HL-60 (cell line): Measurements from ENCODE around the gene METRN.

ENCODE experiments used
- DNase-seq, 2 experiments: peaks; one replicate each; pipeline ENCODE4 v3.0.0-alpha.2; 2010 to 2020; ENCODE audit warnings: low read depth in 1 of 2, low spot score in 1 of 2
- H3K27ac ChIP-seq: fragments of 250-450 bp; sonication (Bioruptor Pico); replicated peaks from 2 replicates; pipeline ENCODE4 v1.5.1; 2020; ENCODE audit warnings: mild to moderate bottlenecking, moderate library complexity
- H3K27me3 ChIP-seq: fragments of 250-450 bp; sonication (Bioruptor Pico); 2 replicates; pipeline ENCODE4 v1.5.1; 2021; ENCODE audit warnings: mild to moderate bottlenecking, moderate library complexity; ENCODE audit not compliant: insufficient read depth, poor library complexity, severe bottlenecking
- H3K4me3 ChIP-seq: replicated peaks from 2 replicates; pipeline ENCODE4 v1.5.1; 2011; ENCODE audit warnings: mild to moderate bottlenecking, control low read depth, low read length; ENCODE audit not compliant: insufficient read depth
- GABPA ChIP-seq: IDR thresholded peaks from 2 replicates; pipeline ENCODE4 v1.6.1; 2012; ENCODE audit warnings: low read depth
- POLR2AphosphoS5 ChIP-seq: IDR thresholded peaks from 2 replicates; pipeline ENCODE4 v1.6.1; 2012; ENCODE audit warnings: low read depth
- SPI1 ChIP-seq: IDR thresholded peaks from 2 replicates; pipeline ENCODE4 v1.6.1; 2012; ENCODE audit warnings: low read depth, mild to moderate bottlenecking, borderline replicate concordance
- TF ChIP-seq, protein P1 (sequence below): IDR thresholded peaks from 2 replicates; pipeline ENCODE4 v1.6.1; 2012; ENCODE audit warnings: low read depth; ENCODE audit not compliant: insufficient replicate concordance
- TF ChIP-seq, protein P2 (sequence below): IDR thresholded peaks from one replicate; pipeline ENCODE4 v1.5.1; 2011; ENCODE audit warnings: low read length, control low read depth, inconsistent platforms; ENCODE audit not compliant: insufficient read depth

Gene METRN

DNA sequence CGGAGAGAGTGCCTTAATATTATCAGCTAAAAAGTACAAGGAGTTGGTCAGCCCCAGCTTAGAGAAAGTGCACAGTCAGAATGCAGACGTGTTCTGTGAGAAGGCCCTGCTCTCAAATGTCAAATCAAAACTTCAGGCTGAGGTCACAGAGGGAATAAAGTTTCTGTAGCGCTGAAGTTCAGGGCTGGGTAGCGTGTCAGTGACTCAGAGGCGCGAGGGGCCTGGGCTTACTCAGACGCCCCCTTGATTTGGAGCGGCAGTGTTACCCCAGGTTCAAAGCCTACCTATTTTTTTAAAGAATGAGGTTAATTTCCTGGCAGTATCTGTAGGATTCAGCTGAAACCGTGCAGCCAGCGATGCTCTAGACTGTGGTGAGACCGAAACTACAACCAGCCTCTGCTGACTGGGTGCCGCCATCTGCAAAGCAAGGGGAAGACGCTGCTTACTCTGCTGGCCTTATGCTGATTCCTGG is 21.1 kb downstream of the METRN start:
- Histone ChIP-seq H3K27ac (no peak overlapping the region), H3K4me3 (no peak overlapping the region), H3K27me3 (no peaks in the 10 kb centered on the region)
- no peak for DNase-seq
- TF ChIP-seq SPI1 (no peak), POLR2AphosphoS5 (no peak), GABPA (no peak)
- TF ChIP-seq, protein P1, sequence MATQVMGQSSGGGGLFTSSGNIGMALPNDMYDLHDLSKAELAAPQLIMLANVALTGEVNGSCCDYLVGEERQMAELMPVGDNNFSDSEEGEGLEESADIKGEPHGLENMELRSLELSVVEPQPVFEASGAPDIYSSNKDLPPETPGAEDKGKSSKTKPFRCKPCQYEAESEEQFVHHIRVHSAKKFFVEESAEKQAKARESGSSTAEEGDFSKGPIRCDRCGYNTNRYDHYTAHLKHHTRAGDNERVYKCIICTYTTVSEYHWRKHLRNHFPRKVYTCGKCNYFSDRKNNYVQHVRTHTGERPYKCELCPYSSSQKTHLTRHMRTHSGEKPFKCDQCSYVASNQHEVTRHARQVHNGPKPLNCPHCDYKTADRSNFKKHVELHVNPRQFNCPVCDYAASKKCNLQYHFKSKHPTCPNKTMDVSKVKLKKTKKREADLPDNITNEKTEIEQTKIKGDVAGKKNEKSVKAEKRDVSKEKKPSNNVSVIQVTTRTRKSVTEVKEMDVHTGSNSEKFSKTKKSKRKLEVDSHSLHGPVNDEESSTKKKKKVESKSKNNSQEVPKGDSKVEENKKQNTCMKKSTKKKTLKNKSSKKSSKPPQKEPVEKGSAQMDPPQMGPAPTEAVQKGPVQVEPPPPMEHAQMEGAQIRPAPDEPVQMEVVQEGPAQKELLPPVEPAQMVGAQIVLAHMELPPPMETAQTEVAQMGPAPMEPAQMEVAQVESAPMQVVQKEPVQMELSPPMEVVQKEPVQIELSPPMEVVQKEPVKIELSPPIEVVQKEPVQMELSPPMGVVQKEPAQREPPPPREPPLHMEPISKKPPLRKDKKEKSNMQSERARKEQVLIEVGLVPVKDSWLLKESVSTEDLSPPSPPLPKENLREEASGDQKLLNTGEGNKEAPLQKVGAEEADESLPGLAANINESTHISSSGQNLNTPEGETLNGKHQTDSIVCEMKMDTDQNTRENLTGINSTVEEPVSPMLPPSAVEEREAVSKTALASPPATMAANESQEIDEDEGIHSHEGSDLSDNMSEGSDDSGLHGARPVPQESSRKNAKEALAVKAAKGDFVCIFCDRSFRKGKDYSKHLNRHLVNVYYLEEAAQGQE = no peak
- TF ChIP-seq, protein P2, sequence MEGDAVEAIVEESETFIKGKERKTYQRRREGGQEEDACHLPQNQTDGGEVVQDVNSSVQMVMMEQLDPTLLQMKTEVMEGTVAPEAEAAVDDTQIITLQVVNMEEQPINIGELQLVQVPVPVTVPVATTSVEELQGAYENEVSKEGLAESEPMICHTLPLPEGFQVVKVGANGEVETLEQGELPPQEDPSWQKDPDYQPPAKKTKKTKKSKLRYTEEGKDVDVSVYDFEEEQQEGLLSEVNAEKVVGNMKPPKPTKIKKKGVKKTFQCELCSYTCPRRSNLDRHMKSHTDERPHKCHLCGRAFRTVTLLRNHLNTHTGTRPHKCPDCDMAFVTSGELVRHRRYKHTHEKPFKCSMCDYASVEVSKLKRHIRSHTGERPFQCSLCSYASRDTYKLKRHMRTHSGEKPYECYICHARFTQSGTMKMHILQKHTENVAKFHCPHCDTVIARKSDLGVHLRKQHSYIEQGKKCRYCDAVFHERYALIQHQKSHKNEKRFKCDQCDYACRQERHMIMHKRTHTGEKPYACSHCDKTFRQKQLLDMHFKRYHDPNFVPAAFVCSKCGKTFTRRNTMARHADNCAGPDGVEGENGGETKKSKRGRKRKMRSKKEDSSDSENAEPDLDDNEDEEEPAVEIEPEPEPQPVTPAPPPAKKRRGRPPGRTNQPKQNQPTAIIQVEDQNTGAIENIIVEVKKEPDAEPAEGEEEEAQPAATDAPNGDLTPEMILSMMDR = no peak

DNA sequence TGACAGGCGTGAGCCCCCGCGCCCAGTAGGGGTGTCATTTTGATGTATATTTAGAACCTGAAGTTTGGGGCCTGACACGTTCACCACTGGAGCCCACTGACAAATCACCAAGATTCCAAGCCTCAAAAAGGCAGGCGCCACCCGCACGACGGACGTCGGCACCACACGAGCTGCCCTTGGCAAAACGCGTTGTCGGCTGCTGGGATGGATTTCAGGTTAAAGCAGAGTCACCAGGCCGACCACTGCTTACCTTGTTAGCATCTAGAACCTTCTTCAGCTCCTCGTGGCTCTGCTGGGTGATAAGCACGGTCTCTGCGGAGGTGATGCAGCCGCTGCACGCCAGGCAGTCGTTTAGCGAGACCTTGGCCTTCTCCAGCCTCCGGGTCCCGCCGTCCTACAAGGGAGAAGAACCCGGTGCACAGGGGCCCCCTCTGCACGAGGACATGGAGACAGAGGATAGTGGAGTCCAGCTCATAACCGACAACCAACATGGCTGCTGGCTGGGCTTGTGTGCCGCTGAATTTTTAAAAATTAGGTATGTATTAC is 22.1 kb downstream of the METRN start:
- Histone ChIP-seq H3K27me3 (no peaks in the 10 kb centered on the region), H3K27ac (peak overlapping the region; percentile 44), H3K4me3 (no peak overlapping the region)
- DNase-seq = no peak
- TF ChIP-seq GABPA (no peak), SPI1 (no peak), POLR2AphosphoS5 (no peak)
- TF ChIP-seq, protein P1 = no peak
- TF ChIP-seq, protein P2 = no peak

DNA sequence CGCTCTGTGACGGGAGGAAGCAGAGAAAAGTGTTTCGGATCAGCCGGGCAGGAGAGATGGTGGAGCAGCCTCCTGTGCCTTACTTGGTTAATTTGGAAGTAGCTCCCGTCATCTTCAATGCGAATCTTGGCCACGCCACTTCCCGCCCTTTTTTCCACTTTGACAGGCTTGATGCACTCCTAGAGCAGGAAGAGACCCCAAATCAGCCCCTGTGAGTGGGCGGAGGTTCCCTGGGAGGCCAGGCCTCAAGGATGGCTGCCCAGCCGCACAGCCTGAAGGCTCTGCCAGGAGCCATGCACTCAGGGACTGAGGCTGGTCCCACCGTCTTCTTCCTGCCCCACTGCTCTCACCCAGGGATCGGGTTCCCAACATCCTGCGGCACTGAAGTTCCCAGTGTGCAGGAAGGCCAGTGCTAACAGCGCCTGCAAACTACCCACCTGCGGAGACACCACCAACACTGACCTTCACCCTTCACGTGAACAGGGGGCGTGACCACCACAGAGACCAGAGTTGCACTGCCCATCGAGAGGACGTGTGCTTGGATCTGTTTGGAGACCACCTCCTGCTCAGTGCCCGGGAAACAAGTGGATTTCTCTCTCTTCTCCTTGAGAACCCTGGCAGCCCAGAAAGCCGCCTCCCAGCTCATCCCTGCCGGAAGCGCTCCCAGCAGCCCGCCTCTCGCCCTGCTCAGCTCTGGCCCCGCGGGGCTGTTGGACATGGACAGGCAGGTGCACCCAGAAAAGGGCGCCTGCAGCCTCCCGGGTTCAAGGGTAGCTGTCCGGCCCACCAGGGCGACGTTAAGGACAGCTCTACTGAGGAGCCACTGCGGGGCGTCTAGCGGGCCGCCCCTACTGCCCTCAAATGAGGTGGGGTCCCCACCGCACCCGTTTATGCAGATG is 24.9 kb downstream of the METRN start:
- TF ChIP-seq, protein P1 = no peak
- TF ChIP-seq GABPA = no peak
- TF ChIP-seq POLR2AphosphoS5 = no peak
- TF ChIP-seq, protein P2 = no peak
- no peak for TF ChIP-seq SPI1
- Histone ChIP-seq H3K27me3 (no peaks in the 10 kb centered on the region), H3K4me3 (peak overlapping the region; percentile 99), H3K27ac (peak overlapping the region; percentile 73)
- DNase-seq = no peak
